ENCODE measurements around the gene SULT6B1. TPM values are rescaled to one million over a fixed set of nuclear protein-coding genes. Genes with fewer than 3 reads are reported as not detected.

SULT6B1 gene
- polyA plus RNA-seq, 1 experiment, result not detected

DNA sequence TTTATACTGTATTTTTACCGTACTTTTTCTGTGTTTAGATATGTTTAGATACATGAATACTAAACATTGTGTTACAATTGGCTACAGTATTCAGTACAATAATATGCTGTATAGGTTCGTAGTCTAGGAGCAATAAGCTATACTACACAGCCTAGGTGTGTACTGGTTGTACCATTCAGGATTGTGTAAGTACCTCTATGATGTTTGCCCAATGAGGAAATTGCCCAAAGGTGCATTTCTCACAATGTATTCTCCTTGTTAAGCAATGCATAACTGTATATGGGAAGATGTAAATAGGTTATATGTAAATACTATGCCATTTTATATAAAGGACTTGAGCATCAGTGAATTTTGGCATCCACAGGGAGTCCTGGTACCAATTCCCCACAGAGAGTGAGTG is 42.4 kb downstream of the SULT6B1 start:
- TF ChIP-seq CTCF (IDR thresholded peaks at IDR 0.05; ENCODE audit: insufficient read depth, low read depth, low read length), result no peak
- no peak for DNase-seq (ENCODE audit: low read depth)
- H3K4me3 ChIP-seq (ENCODE audit: low read depth, low read length), result no peak overlapping the region
- ChIA-PET POLR2A (no interaction called here), CTCF (interaction anchor here (0.9 to 1.3 kb wide), 2 partner anchors 9 to 12 kb away, joined by 3 read pairs; no protein-coding TSS in a partner anchor)
- H3K36me3 ChIP-seq (ENCODE audit: control insufficient read depth, insufficient read depth, low read length), result peaks cover 8% of the 10 kb centered on the region
- H3K27me3 ChIP-seq (ENCODE audit: control insufficient read depth, insufficient read depth, low read length), result no peaks in the 10 kb centered on the region

DNA sequence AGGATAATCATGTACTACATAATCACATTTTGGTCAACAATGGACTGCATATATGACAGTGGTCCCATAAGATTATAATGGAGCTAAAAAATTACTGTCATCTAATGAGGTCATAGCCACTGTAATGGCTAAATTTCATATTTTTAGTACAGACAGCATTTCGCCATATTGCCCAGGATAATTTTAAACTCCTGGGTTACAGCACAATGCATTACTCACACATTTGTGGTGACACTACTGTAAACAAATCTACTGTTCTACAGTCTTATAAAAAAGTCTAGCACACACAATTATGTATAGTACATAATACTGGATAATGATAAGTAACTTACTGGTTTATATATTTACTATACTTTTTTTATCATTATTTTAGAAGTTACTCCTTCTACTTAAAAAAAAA is 44.5 kb downstream of the SULT6B1 start:
- no peak overlapping the region for H3K4me3 ChIP-seq (ENCODE audit: low read depth, low read length)
- DNase-seq (ENCODE audit: low read depth), result no peak
- no peaks in the 10 kb centered on the region for H3K27me3 ChIP-seq (ENCODE audit: control insufficient read depth, insufficient read depth, low read length)
- TF ChIP-seq CTCF (IDR thresholded peaks at IDR 0.05; ENCODE audit: insufficient read depth, low read depth, low read length), result no peak
- ChIA-PET CTCF (no interaction called here), POLR2A (no interaction called here)
- peaks cover 8% of the 10 kb centered on the region for H3K36me3 ChIP-seq (ENCODE audit: control insufficient read depth, insufficient read depth, low read length)

GRCh38 chr2:37142546-37142945 is 45.9 kb downstream of the SULT6B1 start:
- TF ChIP-seq CTCF (IDR thresholded peaks at IDR 0.05; ENCODE audit: insufficient read depth, low read depth, low read length), result no peak
- CTCF ChIA-PET, result interaction anchor here (1.1 kb wide), 1 partner anchor 19 kb away, joined by 3 read pairs; no protein-coding TSS in a partner anchor
- Histone ChIP-seq H3K27me3 (ENCODE audit: control insufficient read depth, insufficient read depth, low read length) (no peaks in the 10 kb centered on the region), H3K36me3 (ENCODE audit: control insufficient read depth, insufficient read depth, low read length) (peaks cover 9% of the 10 kb centered on the region), H3K4me3 (ENCODE audit: low read depth, low read length) (no peak overlapping the region)
- DNase-seq (ENCODE audit: low read depth), result no peak
- POLR2A ChIA-PET, result interaction anchor here (0.6 kb wide), 1 partner anchor 10 kb away, joined by 17 read pairs; no protein-coding TSS in a partner anchor

- ChIA-PET POLR2A (no interaction called here), CTCF (interaction anchor here (0.9 kb wide), 2 partner anchors 16 to 22 kb away, joined by 3 to 4 read pairs; no protein-coding TSS in a partner anchor)
- peaks cover 12% of the 10 kb centered on the region for H3K36me3 ChIP-seq (ENCODE audit: control insufficient read depth, insufficient read depth, low read length)
- DNase-seq (ENCODE audit: low read depth), result no peak
- no peaks in the 10 kb centered on the region for H3K27me3 ChIP-seq (ENCODE audit: control insufficient read depth, insufficient read depth, low read length)
- TF ChIP-seq CTCF (IDR thresholded peaks at IDR 0.05; ENCODE audit: insufficient read depth, low read depth, low read length), result no peak
- no peak overlapping the region for H3K4me3 ChIP-seq (ENCODE audit: low read depth, low read length)
Measured at GRCh38 chr2:37132914-37133313, 55.6 kb downstream of the SULT6B1 start.

DNA sequence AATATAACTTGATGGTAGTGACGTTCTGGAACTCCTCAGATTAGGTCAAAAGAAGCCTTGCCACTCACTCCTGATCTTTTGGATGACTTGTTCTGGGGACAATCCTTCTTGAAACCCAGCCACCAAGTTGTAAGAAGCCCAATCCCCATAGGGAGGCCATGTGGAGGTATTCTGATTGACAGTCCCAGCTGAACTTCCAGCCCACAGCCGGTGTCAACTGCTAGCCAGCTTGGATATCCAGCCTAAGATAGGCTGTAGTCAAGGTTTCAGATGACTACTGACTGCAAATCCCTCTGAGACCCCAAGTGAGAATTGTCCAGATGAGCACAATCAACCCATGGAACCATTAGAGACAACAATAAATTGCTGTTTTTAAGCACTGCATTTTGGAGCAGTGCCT is 63.1 kb downstream of the SULT6B1 start:
- DNase-seq (ENCODE audit: low read depth), result no peak
- no peak overlapping the region for H3K4me3 ChIP-seq (ENCODE audit: low read depth, low read length)
- POLR2A ChIA-PET, result no interaction called here
- peaks cover 7% of the 10 kb centered on the region for H3K36me3 ChIP-seq (ENCODE audit: control insufficient read depth, insufficient read depth, low read length)
- CTCF ChIA-PET, result no interaction called here
- no peak for TF ChIP-seq CTCF (IDR thresholded peaks at IDR 0.05; ENCODE audit: insufficient read depth, low read depth, low read length)
- no peaks in the 10 kb centered on the region for H3K27me3 ChIP-seq (ENCODE audit: control insufficient read depth, insufficient read depth, low read length)
